H4 (cell line): ENCODE data around the gene PLCB1. TPM values are rescaled to one million over a fixed set of nuclear protein-coding genes. Genes with fewer than 3 reads are reported as not detected.
"Not testable (repeated sequence)": the region's sequence is repeated elsewhere in the genome, so short reads cannot be mapped to it uniquely, and the experiment has no call there.

ENCODE experiments used
- DNase-seq: peaks from one replicate; pipeline ENCODE4 v3.0.0-alpha.2; 2015; ENCODE audit warnings: low spot score
- total RNA-seq: library from RNA; depleted of rRNA; stranded (reverse); fragments of >200 nt; shearing (Covaris generic); gene quantifications from 2 replicates; pipeline ENCODE4 v1.2.3, GENCODE V29; 2014

The PLCB1 gene
- total RNA-seq, 1 experiment from 2014 or later: 9.0 TPM

- DNase-seq: no peak
Measured at GRCh38 chr20:8834851-8835250, 702.8 kb downstream of the PLCB1 start.

- DNase-seq: peak; percentile 14
Measured at GRCh38 chr20:8837396-8837795, 705.3 kb downstream of the PLCB1 start.

GRCh38 chr20:8842525-8842924 is 710.5 kb downstream of the PLCB1 start:
- DNase-seq: no peak

- no peak for DNase-seq
Measured at GRCh38 chr20:8844179-8844578, 712.1 kb downstream of the PLCB1 start.

- no peak for DNase-seq
Measured at GRCh38 chr20:8849990-8850389, 717.9 kb downstream of the PLCB1 start.

- DNase-seq: no peak
Measured at GRCh38 chr20:8851446-8851845, 719.4 kb downstream of the PLCB1 start.

GRCh38 chr20:8851919-8852318 is 719.9 kb downstream of the PLCB1 start:
- DNase-seq: not testable (repeated sequence)

- DNase-seq: not testable (repeated sequence)
Measured at GRCh38 chr20:8853211-8853610, 721.1 kb downstream of the PLCB1 start.

- DNase-seq: peak; percentile 70
Measured at GRCh38 chr20:8853805-8854338, 721.8 kb downstream of the PLCB1 start.

- no peak for DNase-seq
Measured at GRCh38 chr20:8854571-8854970, 722.5 kb downstream of the PLCB1 start.

GRCh38 chr20:8855315-8855714 is 723.2 kb downstream of the PLCB1 start:
- DNase-seq: no peak

GRCh38 chr20:8856668-8857067 is 724.6 kb downstream of the PLCB1 start:
- DNase-seq: no peak

- no peak for DNase-seq
Measured at GRCh38 chr20:8858181-8858787, 726.2 kb downstream of the PLCB1 start.

GRCh38 chr20:8860011-8860495 is 728.0 kb downstream of the PLCB1 start:
- peak; percentile 59 for DNase-seq

GRCh38 chr20:8862092-8862491 is 730.0 kb downstream of the PLCB1 start:
- DNase-seq: no peak

GRCh38 chr20:8865636-8866035 is 733.6 kb downstream of the PLCB1 start:
- DNase-seq: no peak

GRCh38 chr20:8867038-8867740 is 735.1 kb downstream of the PLCB1 start:
- no peak for DNase-seq

- no peak for DNase-seq
Measured at GRCh38 chr20:8870652-8871051, 738.6 kb downstream of the PLCB1 start.

- DNase-seq: no peak
Measured at GRCh38 chr20:8874437-8874836, 742.4 kb downstream of the PLCB1 start.

- no peak for DNase-seq
Measured at GRCh38 chr20:8875586-8875985, 743.5 kb downstream of the PLCB1 start.

GRCh38 chr20:8876366-8876765 is 744.3 kb downstream of the PLCB1 start:
- DNase-seq: no peak

GRCh38 chr20:8877294-8877693 is 745.2 kb downstream of the PLCB1 start:
- DNase-seq: no peak

GRCh38 chr20:8879669-8880068 is 747.6 kb downstream of the PLCB1 start:
- no peak for DNase-seq
